Calu3 (cell line): ENCODE results near the gene MYH10. TPM values are rescaled to one million over a fixed set of nuclear protein-coding genes. Genes with fewer than 3 reads are reported as not detected.

Experiments used
- BruUV-seq: library from RNA; stranded (reverse); fragments of 400-500 nt; replicated peaks from 2 replicates; lab custom pipeline; 2021; lab: Mats Ljungman, UMichigan
- CTCF ChIA-PET: fragments of 300-600 bp; sonication (Branson Sonifier 250); formaldehyde crosslinking; loops from one replicate; lab custom pipeline; 2022; ENCODE audit warnings: antibody characterized with exemption; lab: Charles Lee
- DNase-seq: peaks from one replicate; pipeline ENCODE4 v3.0.0; 2022
- H3K27ac Mint-ChIP-seq: one replicate; pipeline ENCODE4 v1.8.0; 2022; ENCODE audit warnings: mixed read lengths; ENCODE audit not compliant: unreplicated experiment
- H3K27me3 Mint-ChIP-seq: one replicate; pipeline ENCODE4 v1.8.0; 2022; ENCODE audit warnings: mixed read lengths; ENCODE audit not compliant: unreplicated experiment
- H3K36me3 Mint-ChIP-seq: one replicate; pipeline ENCODE4 v1.8.0; 2022; ENCODE audit warnings: mild to moderate bottlenecking, moderate library complexity, mixed read lengths; ENCODE audit not compliant: insufficient read depth, unreplicated experiment
- H3K4me1 Mint-ChIP-seq: one replicate; pipeline ENCODE4 v1.8.0; 2022; ENCODE audit warnings: mild to moderate bottlenecking, low read depth, mixed read lengths; ENCODE audit not compliant: unreplicated experiment
- H3K4me3 Mint-ChIP-seq: one replicate; pipeline ENCODE4 v1.8.0; 2022; ENCODE audit warnings: mild to moderate bottlenecking, low read depth, moderate library complexity, mixed read lengths; ENCODE audit not compliant: unreplicated experiment
- H3K9me3 Mint-ChIP-seq: one replicate; pipeline ENCODE4 v1.8.0; 2022; ENCODE audit warnings: low read depth, mixed read lengths; ENCODE audit not compliant: unreplicated experiment
- intact Hi-C: fragments of 100-400 bp; cut with micrococcal nuclease; formaldehyde crosslinking; loops from one replicate; pipeline ENCODE4 v1.10.0; 2022; ENCODE audit not compliant: unreplicated experiment
- total RNA-seq: library from RNA; stranded (reverse); gene quantifications from 2 replicates; pipeline ENCODE4 v1.2.3, GENCODE V29; 2022
- TF ChIP-seq, protein P1 (sequence below): fragments of 200-600 bp; IDR thresholded peaks from one replicate; pipeline ENCODE4 v1.8.0; 2022; ENCODE audit warnings: antibody characterized with exemption; ENCODE audit not compliant: unreplicated experiment

The MYH10 gene
- total RNA-seq, 1 experiment from 2014 or later, result 37.0 TPM

GRCh38 chr17:8499171-8499570 is 131.4 kb downstream of the MYH10 start:
- TF ChIP-seq, protein P1, sequence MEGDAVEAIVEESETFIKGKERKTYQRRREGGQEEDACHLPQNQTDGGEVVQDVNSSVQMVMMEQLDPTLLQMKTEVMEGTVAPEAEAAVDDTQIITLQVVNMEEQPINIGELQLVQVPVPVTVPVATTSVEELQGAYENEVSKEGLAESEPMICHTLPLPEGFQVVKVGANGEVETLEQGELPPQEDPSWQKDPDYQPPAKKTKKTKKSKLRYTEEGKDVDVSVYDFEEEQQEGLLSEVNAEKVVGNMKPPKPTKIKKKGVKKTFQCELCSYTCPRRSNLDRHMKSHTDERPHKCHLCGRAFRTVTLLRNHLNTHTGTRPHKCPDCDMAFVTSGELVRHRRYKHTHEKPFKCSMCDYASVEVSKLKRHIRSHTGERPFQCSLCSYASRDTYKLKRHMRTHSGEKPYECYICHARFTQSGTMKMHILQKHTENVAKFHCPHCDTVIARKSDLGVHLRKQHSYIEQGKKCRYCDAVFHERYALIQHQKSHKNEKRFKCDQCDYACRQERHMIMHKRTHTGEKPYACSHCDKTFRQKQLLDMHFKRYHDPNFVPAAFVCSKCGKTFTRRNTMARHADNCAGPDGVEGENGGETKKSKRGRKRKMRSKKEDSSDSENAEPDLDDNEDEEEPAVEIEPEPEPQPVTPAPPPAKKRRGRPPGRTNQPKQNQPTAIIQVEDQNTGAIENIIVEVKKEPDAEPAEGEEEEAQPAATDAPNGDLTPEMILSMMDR, result no peak
- H3K4me3 Mint-ChIP-seq, result no peak overlapping the region
- no peaks in the 10 kb centered on the region for H3K9me3 Mint-ChIP-seq
- H3K36me3 Mint-ChIP-seq, result peaks cover 7% of the 10 kb centered on the region
- CTCF ChIA-PET, result interaction anchor here (0.7 kb wide), 1 partner anchor 1543 kb away, joined by 3 read pairs; no protein-coding TSS in a partner anchor
- no peak for DNase-seq
- H3K27ac Mint-ChIP-seq, result no peak overlapping the region
- no peaks in the 10 kb centered on the region for H3K4me1 Mint-ChIP-seq
- intact Hi-C loops, result no loop called here
- no TSS peak for BruUV-seq
- H3K27me3 Mint-ChIP-seq, result no peaks in the 10 kb centered on the region

GRCh38 chr17:8496081-8496480 is 134.4 kb downstream of the MYH10 start:
- H3K27me3 Mint-ChIP-seq, result no peaks in the 10 kb centered on the region
- H3K27ac Mint-ChIP-seq, result no peak overlapping the region
- no TSS peak for BruUV-seq
- H3K4me1 Mint-ChIP-seq, result no peaks in the 10 kb centered on the region
- no peaks in the 10 kb centered on the region for H3K9me3 Mint-ChIP-seq
- TF ChIP-seq, protein P1, result no peak
- intact Hi-C loops, result no loop called here
- CTCF ChIA-PET, result no interaction called here
- no peak for DNase-seq
- H3K36me3 Mint-ChIP-seq, result peaks cover 22% of the 10 kb centered on the region
- H3K4me3 Mint-ChIP-seq, result no peak overlapping the region

DNA sequence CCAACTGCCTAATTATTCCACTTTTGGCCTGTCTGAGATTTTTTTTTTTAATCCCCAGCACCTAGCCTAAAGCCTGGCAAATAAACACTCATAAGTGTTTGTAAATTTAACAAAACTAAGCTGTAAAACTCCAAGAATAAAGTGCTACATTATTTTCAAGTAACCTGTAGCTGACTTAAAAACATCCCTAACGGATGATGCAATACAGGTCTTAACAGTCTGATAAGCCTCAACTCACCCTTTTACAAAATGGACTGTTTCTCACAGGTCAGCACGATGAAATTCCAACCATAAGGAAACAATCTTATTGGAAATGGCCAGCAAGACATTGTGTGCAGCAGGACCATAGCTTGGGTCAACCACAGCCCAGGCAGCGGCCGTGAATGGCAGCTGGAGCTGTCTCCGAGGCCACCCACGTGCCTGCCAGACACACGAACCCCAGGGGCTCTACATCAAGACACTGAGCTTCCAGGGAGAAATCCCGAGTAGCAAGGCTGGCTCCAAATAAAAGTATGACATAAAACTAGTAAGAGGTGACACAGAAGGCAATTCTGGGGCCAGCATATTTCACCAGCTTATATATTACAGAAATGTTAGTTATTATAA is 135.9 kb downstream of the MYH10 start:
- no peak overlapping the region for H3K27ac Mint-ChIP-seq
- intact Hi-C loops, result no loop called here
- H3K27me3 Mint-ChIP-seq, result no peaks in the 10 kb centered on the region
- no TSS peak for BruUV-seq
- H3K36me3 Mint-ChIP-seq, result peaks cover 18% of the 10 kb centered on the region
- no peaks in the 10 kb centered on the region for H3K9me3 Mint-ChIP-seq
- H3K4me3 Mint-ChIP-seq, result no peak overlapping the region
- no peaks in the 10 kb centered on the region for H3K4me1 Mint-ChIP-seq
- TF ChIP-seq, protein P1, result no peak
- no peak for DNase-seq
- CTCF ChIA-PET, result no interaction called here

DNA sequence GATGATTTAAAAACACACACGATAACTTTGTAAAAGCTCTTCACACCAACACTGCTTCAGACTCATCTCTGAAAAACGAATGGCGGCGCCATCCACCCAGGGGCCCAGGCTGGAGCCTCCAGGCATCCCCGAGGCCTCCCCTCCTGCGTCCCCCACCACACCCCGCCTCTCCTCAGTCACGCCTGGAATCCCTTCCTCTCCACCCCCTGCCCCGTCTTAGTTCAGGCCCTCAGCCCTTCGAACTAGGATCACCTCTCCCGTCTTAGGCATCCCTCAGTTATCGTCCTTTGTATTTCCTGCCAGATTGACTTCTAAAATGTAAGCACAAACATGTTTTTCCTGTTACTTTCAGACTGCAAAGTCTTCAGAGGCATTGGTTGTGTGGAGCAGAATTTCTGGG is 136.5 kb downstream of the MYH10 start:
- intact Hi-C loops, result no loop called here
- peaks cover 18% of the 10 kb centered on the region for H3K36me3 Mint-ChIP-seq
- CTCF ChIA-PET, result no interaction called here
- no peaks in the 10 kb centered on the region for H3K9me3 Mint-ChIP-seq
- no peaks in the 10 kb centered on the region for H3K27me3 Mint-ChIP-seq
- H3K4me1 Mint-ChIP-seq, result no peaks in the 10 kb centered on the region
- BruUV-seq, result no TSS peak
- no peak overlapping the region for H3K27ac Mint-ChIP-seq
- DNase-seq, result no peak
- no peak overlapping the region for H3K4me3 Mint-ChIP-seq
- TF ChIP-seq, protein P1, result no peak
